ENCODE results near the gene OSBPL6.

The OSBPL6 gene

DNA sequence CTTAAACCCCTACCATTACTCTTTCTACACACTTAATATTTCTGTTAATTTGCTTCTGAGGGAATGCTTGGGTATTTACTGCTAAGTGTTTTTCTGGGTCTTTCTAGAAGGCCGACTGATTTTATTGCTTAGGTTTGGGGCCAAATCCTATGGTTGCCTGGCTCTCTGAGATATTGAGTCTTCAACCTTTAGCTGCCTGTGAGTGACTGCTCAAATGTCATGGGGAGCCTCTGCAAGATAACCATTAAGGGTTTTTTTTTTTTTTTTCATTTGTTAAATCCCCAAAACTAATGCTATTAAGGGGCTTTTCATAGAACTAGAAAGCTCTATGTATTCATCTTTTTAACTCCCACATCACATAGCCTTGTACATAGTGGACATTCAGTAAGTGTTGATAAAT lies 5.0 kb downstream of the OSBPL6 start:
- no peak for DNase-seq

DNA sequence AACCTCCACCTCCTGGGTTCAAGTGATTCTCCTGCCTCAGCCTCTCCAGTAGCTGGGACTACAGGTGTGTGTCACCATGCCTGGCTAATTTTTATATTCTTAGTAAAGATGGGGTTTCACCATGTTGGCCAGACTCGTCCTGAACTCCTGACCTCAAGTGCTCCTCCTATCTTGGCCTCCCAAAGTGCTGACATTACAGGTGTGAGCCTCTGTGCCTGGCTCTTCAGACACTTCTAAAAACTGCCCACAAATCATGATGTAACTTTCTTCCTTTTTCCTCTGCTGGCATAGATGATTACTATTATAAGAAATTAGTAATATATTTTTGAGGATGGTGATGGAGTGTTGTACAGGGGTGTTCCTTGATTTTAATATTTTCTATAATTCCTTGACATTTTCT lies 6.0 kb downstream of the OSBPL6 start:
- no peak for DNase-seq

DNA sequence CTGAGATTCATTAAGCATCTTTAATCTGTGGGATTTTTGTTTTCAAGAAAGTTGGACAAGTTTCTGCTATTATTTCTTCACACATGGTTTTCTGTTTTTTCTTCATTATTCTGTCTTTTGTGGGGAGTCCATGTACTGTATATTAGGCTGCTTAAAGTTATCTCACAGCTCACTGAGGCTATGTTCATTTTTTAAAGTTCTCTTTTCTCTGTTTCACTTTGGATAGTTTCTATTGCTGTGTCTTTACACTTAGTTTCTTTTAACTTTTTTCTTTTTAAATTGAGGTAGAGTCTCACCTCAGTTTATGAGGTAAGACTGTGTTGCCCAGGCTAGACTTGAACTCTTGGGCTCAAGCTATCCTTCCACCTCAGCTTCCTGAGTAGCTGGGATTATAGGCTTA lies 8.6 kb downstream of the OSBPL6 start:
- DNase-seq: no peak

DNA sequence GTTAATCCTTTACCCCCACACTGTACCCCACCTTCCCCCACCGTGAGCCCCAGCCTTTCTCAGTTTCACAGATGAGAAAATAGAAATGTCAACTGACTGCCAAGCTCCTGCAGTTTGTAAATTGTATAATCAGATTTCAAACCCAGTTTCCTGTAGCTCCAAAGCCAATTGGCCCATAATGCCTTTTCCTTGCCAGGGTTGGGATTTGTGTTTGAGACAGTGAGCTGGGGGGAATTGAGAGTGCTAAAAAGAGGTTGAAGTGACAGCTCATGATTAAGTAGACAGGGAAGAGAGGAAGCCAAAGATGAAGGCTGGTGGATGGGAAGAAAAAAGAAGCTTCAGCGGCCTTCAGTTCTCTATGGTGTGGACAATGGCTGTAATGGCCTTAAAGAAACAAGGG lies 10.7 kb downstream of the OSBPL6 start:
- DNase-seq: no peak

DNA sequence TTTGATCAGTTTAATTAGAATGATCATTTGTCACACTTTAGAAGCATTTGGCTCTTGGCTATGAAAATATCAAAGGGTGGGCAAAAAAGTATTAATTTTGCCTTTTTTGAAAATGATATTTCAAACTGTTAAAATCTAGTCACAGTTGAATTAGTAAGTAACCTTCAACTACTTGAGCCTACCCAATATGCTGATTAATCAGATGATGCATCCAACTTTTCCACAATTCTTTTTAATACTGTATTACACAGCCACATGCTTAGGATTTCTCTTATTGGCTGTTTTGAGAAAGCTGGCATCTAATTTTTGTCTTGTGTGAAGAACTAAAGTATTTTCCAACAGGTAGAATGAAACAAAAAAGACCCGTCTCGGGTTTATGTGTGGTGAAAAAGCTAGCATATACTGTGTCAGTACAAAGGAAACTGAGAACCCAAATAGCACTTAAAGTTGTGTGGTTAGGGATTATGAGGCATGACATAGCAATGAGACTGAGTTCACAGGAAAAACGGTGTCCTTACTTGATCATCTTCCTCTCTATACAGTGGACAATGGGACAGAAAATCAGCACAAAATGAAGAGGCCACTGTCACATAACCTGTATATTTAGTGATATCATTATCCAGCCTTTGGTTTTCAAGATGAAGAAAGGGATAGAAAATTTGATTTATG lies 11.7 kb downstream of the OSBPL6 start:
- no peak for DNase-seq

DNA sequence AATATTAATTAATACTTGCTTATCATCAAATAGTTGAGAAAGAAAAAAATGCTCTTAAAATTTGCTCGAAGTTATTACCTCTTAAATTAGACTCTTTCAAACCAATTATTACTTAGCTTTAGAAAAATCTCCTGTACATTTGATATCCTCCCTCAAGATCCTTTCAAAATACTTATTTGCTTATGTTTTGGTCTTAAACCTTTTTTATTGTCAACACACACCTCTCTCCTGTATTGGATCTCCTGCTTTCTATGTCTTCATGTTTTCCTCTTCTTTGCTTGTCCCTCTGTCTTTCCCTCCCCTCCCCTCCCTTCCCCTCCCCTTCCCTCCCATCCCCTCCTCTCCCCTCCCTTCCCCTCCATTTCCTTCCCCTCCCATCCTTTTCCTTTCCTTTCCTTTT lies 14.0 kb downstream of the OSBPL6 start:
- no peak for DNase-seq

DNA sequence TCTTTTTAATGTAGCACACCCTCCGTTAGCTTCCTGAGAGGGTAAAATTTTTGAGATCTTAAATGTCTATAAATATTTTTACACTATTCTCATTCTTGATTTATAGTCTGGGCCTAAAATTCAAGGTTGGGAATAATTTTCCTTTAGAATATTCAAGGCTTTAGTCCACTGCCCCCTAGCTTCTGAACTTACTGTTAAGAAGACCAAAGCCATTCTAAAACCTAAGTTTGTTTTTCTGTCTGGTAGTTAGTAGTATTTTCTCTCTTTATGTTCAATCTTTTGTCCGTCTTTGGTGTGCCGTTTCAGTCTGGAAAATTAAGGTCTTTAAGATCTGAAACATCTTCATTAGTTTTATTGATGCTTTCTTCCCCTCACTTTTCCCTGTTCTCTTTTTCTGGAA lies 14.5 kb downstream of the OSBPL6 start:
- no peak for DNase-seq

DNA sequence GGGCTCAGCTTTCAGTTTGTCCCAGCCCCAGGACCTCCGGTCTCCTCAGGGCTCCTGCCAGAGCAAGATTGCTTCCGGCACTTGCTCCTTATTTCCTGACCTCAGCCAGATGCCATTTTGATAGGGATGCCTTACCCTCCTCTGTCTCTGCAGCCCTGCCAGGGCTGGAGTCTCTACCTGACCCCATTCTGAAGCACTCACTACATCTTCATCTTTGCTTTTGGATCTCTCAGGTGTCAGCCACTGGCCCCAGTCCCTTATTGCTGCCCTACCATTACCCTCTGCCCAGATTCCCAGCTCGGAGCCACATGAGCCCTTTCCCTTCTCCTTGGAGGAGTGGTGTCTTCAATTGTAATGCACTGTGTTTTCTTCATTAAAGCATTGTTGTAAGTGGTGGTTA lies 17.1 kb downstream of the OSBPL6 start:
- DNase-seq: no peak

DNA sequence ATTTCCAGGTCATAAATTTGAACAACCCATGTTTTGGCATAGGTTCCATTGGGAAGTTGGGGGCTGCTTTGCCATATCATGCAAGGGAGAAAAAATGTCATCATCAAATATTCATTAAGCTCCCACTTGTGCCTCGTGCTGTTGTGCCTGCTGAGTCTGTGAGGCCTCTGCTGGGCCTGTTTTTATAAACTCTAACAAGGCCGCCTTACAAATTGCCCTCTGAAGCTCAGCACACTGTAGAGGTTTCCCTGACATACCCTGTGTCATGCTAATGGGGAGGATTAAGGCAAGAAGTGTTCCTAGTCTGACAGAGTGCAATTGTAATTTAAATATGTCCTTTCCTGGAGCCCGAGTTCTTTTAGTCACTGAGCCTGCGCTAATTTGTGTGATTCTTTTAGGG lies 17.6 kb downstream of the OSBPL6 start:
- no peak for DNase-seq

DNA sequence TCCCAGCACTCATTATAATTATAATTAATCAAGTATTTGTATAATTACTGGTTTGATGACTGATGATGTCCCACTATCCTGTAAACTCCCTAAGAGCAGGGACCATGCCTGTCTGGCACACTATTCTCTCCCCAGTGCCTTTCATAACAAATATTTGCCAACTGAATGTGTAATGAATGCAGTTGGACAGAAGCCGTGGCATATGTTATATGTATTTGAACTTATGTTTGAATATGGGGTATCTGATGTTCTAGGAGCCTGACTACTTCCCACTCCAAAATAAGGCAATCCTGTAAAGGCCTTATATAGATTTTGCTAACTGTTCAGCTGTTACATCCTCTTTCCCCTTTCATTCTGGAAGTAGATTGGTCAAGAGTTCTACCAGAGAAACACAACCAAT lies 19.7 kb downstream of the OSBPL6 start:
- no peak for DNase-seq

DNA sequence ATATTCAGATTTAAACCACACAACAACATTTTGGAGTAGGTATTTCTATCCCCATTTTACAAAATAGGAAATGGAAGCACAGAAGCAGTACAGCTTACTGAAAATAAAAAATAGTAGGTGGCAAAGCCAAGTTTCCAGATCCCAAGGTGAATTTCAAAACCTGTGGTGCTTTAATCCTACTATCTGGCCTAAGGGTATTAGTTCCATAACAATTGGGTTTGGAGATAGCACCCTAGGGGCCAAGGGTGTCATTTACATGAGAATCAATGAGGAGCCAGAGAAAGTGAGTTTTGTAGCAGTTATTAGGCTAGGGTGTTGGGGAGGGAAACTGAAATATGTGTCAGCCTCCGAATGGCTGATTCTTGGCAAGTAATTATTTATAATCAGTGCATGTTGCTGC lies 24.9 kb downstream of the OSBPL6 start:
- no peak for DNase-seq

DNA sequence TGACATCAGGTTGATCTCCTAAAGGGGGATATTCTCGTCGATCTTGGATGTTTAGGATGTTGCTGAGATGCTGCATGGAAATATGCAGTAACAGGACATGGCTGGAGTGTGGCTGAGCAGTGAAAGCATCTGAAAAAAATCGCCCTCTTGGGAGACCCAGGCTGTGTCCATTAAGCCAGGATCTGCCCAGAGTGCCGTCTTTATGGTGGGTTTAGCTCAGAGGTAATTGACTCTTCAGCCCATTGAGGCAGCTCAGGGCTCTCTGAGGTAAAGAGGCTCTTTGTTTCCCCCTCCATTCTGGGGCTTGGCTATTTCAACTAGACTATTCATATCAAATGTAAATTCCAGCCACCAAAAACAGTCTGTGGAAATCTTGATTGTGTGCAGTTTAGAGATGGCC lies 26.5 kb downstream of the OSBPL6 start:
- no peak for DNase-seq

DNA sequence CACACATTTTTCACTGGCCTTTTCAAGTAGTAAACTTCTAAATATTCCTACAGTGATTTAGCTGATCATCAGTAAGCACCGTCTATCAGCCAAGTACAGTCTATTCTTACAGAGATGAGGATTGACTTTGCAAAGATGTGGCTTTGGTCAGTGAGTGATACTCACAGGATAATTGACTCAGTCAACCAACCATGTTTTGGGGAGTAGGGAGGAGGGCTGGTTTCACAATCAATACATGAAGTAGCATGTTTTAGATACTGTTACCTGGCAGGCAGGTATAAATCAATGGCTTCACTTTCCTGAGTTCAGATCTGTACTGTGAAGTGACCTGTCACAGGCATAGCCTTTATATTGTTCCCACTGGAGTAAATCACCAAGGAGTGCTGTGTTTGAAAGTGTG lies 27.2 kb downstream of the OSBPL6 start:
- no peak for DNase-seq

DNA sequence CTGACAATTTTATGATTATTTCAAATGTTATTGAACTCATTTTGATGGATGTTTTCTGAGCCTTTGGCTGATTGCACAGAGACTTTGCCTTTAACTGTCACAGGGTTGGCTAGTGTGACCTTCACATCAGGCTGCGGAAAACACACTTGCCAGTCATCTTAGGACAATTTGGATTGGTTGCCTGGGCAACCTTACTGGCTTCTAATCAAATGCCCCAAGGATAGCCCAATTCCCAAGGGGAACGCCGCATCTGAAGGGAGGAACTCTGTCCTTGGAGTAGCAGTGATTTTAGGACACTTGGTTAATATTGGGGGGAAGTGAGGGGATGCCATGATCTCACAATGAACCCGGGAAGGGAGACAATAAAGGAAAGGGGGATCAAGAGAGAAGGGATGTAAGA lies 29.5 kb downstream of the OSBPL6 start:
- DNase-seq: no peak

DNA sequence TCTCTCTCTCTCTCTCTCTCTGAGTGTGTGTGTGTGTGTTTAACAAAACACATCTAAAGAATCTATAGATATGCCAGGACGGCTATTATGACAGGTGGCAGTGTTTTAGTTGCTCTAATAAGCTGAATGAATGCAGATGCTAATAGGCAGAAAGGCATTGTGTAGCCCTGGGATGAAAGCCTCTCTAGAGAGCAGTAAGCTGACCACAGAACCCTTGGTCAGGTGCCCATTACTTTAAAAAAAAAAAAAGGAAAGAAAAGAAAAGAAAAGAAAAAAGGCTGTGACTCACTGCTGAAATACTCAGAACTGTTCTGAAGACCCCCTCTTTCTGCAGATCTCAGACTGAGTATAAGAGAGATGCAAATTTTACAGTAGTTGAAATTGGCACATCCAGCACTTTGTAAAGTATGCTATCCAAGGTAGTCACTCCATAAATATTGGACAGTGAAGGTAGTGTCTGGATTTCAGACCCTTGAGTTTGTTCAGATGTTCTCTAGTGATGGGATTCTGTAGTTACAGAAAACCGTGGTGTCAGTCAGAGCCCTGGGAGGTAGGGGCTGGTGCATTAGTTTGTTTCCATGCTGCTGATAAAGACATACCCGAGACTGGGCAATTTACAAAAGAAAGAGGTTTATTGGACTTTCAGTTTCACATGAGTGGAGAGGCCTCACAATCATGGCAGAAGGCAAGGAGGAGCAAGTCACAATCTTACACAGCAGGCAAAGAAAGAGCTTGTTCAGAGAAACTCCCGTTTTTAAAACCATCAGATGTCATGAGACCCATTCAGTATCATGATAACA lies 30.9 kb downstream of the OSBPL6 start:
- DNase-seq: no peak

DNA sequence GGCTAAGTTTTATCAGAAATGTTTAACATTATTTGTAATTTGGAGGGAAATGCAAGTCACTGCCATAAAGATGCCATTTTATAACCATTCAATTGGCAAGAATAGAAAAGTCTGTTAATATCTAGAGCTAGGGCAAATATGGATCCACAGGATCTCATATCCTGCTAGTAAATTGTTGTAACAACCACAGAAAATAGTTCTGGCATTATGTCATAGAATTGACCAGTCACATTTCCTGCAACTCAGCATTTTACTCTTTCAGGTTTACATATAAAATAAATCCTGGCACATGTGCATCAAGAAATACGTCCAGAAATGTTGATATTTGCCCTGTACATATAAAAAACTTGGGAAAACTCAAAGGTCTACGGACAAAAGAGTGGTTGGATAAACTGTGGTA lies 32.9 kb downstream of the OSBPL6 start:
- DNase-seq: no peak

DNA sequence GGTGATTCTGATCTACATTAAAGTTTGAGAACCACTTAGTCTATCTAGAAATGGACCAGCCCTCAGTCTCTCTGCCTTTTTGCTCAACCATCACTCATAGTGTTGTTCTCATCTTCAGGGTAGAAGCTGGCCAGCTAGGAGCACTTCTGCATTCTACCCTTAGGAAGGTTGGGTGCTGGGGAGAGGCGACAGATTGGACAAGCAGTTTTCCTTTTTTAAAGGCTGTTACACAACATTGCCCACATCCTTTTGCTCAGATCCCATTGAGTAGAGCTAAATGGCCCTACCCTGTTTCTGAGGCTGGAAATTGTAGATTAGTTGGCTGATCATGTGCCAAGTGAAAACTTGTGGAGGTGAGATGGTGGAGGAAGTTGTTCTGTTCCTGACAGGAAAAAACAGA lies 35.6 kb downstream of the OSBPL6 start:
- DNase-seq: no peak

DNA sequence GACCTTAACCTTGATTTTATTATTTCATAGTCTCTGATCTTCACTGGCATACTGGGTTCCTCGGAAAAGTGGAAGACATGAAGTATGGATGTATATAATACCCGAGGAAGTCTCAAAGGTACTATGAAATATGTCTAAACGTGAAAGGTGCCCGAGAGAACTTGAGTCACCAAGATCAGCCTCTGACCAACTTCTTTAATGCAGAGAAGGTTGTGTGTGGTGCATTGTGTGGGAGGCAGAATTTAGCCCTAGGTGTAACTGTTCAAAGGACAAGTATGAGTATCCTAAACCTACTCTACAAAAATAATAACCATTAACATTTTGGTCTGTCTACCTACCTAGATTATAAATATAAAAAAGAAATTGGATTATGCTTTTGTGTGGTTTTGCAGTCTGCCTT lies 36.1 kb downstream of the OSBPL6 start:
- no peak for DNase-seq

DNA sequence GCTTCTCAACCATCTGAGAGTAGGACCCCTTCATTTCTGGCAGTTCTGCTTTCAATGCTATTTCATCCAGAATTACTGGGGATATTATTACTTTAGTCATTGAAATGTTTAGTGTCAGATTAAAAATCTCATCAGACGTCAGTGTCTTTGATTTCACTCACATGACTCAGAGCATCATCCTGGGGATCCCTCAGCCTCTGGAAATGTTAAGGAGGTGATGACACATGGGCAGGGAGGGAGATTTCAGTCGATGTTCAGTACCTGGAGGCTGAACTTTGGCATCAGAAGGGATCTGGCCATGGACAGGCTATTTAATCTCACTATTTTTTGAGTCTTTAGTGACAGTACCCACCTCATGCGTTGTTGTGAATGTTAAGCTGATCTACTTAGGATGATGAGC lies 39.1 kb downstream of the OSBPL6 start:
- DNase-seq: no peak

DNA sequence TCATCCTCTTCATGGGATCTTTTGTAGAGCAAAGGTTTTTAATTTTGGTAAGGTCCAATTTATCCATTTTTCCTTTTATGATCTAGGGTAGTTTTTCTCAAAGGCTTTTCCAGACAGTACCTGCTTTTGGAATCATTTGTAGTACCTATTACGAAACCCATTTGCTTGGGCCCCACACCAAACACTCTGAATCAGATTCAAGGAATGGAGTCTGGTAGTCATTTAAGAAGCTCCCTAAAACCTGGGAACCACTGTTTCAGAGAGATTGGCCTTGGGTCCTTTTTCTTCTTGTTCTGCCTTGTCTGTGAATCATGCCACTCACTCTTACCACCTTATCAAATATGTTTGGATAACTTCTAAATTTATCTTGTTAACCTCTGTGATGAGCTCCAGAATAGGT lies 40.3 kb downstream of the OSBPL6 start:
- DNase-seq: no peak

DNA sequence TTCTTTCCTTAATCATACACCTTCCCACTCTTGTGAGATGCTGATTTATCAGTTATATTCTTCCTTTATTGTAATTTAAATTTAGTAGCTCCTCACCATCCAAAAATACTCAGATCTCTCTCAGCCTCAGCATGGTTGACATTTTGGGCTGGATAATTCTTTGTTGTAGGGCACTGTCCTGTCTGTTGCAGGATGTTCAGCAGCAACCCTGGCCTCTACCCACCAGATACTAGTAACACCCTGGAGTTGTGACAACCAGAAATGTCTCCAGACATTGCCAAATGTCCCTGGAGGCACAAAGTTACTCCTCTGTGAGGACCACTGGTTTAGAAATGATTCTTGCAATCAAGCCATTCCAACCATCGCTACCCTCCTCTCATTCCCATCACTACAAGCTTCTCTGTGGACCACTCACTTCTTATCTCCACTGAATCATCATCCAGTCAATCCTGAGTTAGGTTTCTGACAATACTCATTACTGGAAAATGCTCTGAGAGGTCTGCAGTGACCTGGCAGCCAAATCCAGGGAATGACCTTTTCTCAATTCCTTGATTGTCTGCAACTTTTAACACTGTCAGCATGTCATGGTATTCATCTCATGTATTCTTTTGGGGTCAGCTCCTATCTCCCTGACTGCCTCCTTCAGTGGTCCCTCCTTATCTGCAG lies 43.3 kb downstream of the OSBPL6 start:
- no peak for DNase-seq

DNA sequence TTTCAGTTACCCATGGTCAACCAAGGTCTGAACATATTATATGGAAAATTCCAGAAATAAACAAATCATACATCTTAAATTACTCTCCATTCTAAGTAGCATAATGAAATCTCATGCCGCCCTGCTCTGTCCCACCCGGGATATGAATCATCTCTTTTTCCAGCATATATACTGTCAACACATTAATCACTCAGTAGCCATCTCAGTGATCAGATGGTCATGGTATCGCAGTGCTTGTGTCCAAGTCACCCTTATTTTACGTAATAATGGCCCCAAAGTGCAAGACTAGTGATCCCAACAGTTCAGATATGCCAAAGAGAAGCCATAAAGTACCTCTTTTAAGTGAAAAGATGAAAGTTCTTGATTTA lies 43.8 kb downstream of the OSBPL6 start:
- DNase-seq: no peak

DNA sequence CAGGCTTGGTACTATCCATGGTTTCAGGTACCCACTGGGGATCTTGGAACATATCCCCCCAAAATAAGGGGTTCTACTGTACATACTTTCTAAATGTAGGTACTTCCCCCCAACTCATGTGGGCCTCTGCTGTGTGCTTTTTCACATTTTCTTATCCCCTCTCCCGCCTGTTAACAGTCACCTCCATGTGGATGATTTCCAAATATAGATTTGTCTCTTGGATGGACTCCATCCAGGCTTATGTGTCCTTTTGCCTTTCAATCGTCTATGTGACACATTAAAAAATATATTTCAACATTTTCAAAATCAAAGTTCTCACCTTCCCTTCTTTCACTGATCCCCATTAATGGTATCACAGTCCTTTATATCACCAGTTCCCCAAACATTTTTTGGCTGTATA lies 44.4 kb downstream of the OSBPL6 start:
- DNase-seq: no peak

DNA sequence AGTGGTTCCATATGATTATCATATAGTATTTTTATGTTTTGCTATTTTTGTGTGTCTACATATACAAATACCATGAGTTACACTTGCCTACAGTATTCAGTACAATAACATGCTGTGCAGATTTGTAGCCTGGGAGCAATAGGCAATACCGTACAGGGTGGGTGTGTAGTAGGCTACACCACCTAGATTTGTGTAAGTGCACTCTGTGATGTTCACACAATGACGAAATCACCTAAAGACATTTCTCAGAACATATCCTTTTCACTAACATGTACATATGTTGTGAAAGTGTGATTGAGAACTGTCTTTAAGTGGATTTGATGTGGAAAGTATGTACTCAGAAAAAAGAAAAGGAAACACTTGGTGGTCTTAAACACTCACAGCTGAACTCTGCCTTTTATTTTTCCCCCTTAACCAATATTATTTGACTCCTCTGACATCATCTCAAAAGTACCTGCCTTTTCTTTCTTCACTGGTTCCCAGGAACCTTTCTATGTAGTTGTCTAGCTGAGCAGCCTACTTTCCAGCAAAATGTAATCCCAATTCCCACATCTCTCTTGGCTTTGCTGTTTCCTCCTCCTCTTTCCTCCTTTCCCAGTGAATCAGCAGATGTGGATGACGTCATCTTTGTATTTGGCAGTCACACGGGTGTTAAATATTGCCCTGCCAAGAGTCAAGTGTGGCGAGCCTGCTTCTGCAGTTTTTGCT lies 47.7 kb downstream of the OSBPL6 start:
- DNase-seq: no peak
